Lower leg skin (tissue), 3 donors: ENCODE measurements around the gene CTNNAL1.

Experiments
- POLR2A ChIP-seq, 2 donors: fragments of 450-650 bp; IDR thresholded peaks; one replicate each; pipeline ENCODE4 v1.6.1; 2016 to 2017; ENCODE audit warnings: antibody characterized with exemption in 2 of 2, mild to moderate bottlenecking in 1 of 2, moderate library complexity in 1 of 2
- TF ChIP-seq, protein P1 (sequence below), 3 donors: fragments of 450-650 bp; IDR thresholded peaks; one replicate each; pipeline ENCODE4 v1.5.1; 2016; ENCODE audit warnings: antibody characterized with exemption in 3 of 3, mild to moderate bottlenecking in 3 of 3, moderate library complexity in 2 of 3

DNA sequence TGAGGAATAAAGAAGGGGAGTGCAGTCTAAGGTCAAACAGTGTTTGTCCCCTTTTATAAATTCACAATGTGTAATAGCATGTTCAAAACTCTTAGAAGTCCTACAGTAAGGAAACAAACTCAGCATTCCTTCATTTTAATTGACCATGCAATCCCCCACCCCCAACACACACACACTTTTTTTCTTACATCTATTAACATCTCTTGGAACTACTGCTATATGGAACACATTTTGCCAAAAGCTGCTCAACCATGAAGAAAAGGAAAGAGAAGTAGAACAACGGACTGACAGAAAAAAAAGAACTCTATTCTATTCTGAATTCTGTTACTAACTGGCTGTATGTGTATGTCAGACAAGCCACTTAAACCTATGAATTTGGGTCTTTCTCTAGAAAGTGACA, 2.8 kb upstream of the CTNNAL1 start:
- TF ChIP-seq POLR2A (IDR thresholded peaks at IDR 0.05), result no peak
- TF ChIP-seq, protein P1, sequence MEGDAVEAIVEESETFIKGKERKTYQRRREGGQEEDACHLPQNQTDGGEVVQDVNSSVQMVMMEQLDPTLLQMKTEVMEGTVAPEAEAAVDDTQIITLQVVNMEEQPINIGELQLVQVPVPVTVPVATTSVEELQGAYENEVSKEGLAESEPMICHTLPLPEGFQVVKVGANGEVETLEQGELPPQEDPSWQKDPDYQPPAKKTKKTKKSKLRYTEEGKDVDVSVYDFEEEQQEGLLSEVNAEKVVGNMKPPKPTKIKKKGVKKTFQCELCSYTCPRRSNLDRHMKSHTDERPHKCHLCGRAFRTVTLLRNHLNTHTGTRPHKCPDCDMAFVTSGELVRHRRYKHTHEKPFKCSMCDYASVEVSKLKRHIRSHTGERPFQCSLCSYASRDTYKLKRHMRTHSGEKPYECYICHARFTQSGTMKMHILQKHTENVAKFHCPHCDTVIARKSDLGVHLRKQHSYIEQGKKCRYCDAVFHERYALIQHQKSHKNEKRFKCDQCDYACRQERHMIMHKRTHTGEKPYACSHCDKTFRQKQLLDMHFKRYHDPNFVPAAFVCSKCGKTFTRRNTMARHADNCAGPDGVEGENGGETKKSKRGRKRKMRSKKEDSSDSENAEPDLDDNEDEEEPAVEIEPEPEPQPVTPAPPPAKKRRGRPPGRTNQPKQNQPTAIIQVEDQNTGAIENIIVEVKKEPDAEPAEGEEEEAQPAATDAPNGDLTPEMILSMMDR (IDR thresholded peaks at IDR 0.05), result no peak
